Liver (tissue), 3 donors: ENCODE measurements around the gene MAPKAP1.

Experiments
- CTCF ChIP-seq: fragments of 150-350 bp; IDR thresholded peaks from 2 replicates; pipeline ENCODE4 v1.5.1; 2017; ENCODE audit warnings: improper control_type of control experiment, low read depth, low read length; ENCODE audit not compliant: missing input control
- EGR1 ChIP-seq, 2 donors: IDR thresholded peaks; 2 replicates each; pipeline ENCODE4 v1.6.1; 2016 to 2018; ENCODE audit warnings: antibody characterized with exemption in 2 of 2, low read depth in 2 of 2
- YY1 ChIP-seq: IDR thresholded peaks from 2 replicates; pipeline ENCODE4 v1.6.1; 2016; ENCODE audit warnings: antibody characterized with exemption, mild to moderate bottlenecking
- donor health status: healthy.
- donor health status: healthy.

- no peak for TF ChIP-seq CTCF
- TF ChIP-seq EGR1 (IDR thresholded peaks at IDR 0.05; ENCODE audit: low read depth in 2 of 2) = no peak
- no peak for TF ChIP-seq YY1
These were observed 211.6 kb downstream of the MAPKAP1 start for GRCh38 chr9:125495172-125496119.
